ENCODE data around the gene PREP. TPM values are rescaled to one million over a fixed set of nuclear protein-coding genes. Genes with fewer than 3 reads are reported as not detected.

Gene PREP
- total and polyA plus RNA-seq, 2 of the 8 experiments (the other 6 are each of a cell fraction or from before 2014, with no cell fraction given): 26.8 to 70.0 TPM

GRCh38 chr6:105380634-105381033, 22.2 kb downstream of the PREP start:
- no peaks in the 10 kb centered on the region for H3K27me3 ChIP-seq (replicated peaks in 1 of 4; ENCODE audit: control insufficient read depth in 3 of 4, extremely low read depth in 1 of 4, insufficient read depth in 3 of 4, low read length in 3 of 4)
- H3K4me1 ChIP-seq (replicated peaks in 1 of 4; ENCODE audit: control insufficient read depth in 3 of 4, insufficient read depth in 4 of 4, low read length in 3 of 4): peaks cover 0 to 2% (median 0%) of the 10 kb centered on the region in 4 experiments; a peak in 1 of 7 replicates
- H3K14ac ChIP-seq (ENCODE audit: insufficient read length): no peak overlapping the region
- no peak overlapping the region for H4K5ac ChIP-seq (ENCODE audit: insufficient read length, low read depth, low read length)
- peaks cover 3 to 5% of the 10 kb centered on the region in 2 experiments for H4K20me1 ChIP-seq (replicated peaks in 1 of 2; ENCODE audit: control insufficient read depth in 1 of 2, insufficient read depth in 2 of 2, low read length in 2 of 2)
- WGBS, 2 experiments (ENCODE audit: extremely low coverage in 1 of 2, insufficient coverage in 1 of 2, insufficient read length in 1 of 2, insufficient replicate concordance in 2 of 2, low coverage in 1 of 2, low lambda C conversion rate in 2 of 2, missing lambda C conversion rate in 1 of 2): 90% methylated on average over 2 of the region's 2 CpGs; no CpG with 5 or more reads in 1 of the 2 experiments
- no peak for TF ChIP-seq FOSL1 (IDR thresholded peaks at IDR 0.05; ENCODE audit: insufficient read depth, low read depth, low read length)
- no peak for TF ChIP-seq MAFK (IDR thresholded peaks at IDR 0.05; ENCODE audit: low read depth, low read length)
- no peak for TF ChIP-seq GTF2F1 (IDR thresholded peaks at IDR 0.05; ENCODE audit: borderline replicate concordance, low read depth, low read length)
- TF ChIP-seq KDM4A (IDR thresholded peaks at IDR 0.05; ENCODE audit: low read depth, low read length, severe bottlenecking): no peak
- H3K56ac ChIP-seq (replicated peaks; ENCODE audit: insufficient read length, low read depth, low read length): no peak overlapping the region
- H3K27ac ChIP-seq (ENCODE audit: low read depth, low read length): no peak overlapping the region
- no peak overlapping the region for H4K91ac ChIP-seq (replicated peaks; ENCODE audit: insufficient read length, low read length)
- H2AK5ac ChIP-seq (ENCODE audit: low read depth, low read length): no peak overlapping the region
- H3K9ac ChIP-seq (replicated peaks in 1 of 4; ENCODE audit: extremely low read depth in 1 of 4, low read depth in 3 of 4, low read length in 3 of 4): no peak overlapping the region
- H3K36me3 ChIP-seq (ENCODE audit: control insufficient read depth in 2 of 4, insufficient read depth in 4 of 4, low read length in 3 of 4): peaks cover 0 to 9% (median 2%) of the 10 kb centered on the region in 4 experiments; a peak in 4 of 8 replicates
- peaks cover 12% of the 10 kb centered on the region for H3K79me1 ChIP-seq (ENCODE audit: low read depth, low read length)
- H3K4me2 ChIP-seq (ENCODE audit: insufficient read depth in 1 of 2, low read depth in 2 of 2, low read length in 2 of 2): no peak overlapping the region
- POLR2A ChIA-PET (ENCODE audit: partially characterized antibody): no interaction called here
- H2BK120ac ChIP-seq (replicated peaks; ENCODE audit: low read depth, low read length): no peak overlapping the region
- H3K23me2 ChIP-seq (ENCODE audit: low read depth, low read length): no peaks in the 10 kb centered on the region
- H3K9me3 ChIP-seq (ENCODE audit: insufficient read depth in 2 of 2, low read depth in 1 of 2, low read length in 1 of 2): no peaks in the 10 kb centered on the region
- H3K4ac ChIP-seq (replicated peaks; ENCODE audit: insufficient read length, low read depth, low read length): no peak overlapping the region
- no peak overlapping the region for H4K8ac ChIP-seq (ENCODE audit: extremely low read depth, insufficient read depth, low read length)
- H2BK20ac ChIP-seq (ENCODE audit: low read length): no peak overlapping the region
- no peak overlapping the region for H2AFZ ChIP-seq (ENCODE audit: low read length)
- no peak overlapping the region for H3K4me3 ChIP-seq (ENCODE audit: extremely low read depth in 1 of 4, insufficient read depth in 2 of 4, low read depth in 3 of 4, low read length in 4 of 4)
- DNase-seq (ENCODE audit: low read depth in 1 of 2, low spot score in 2 of 2) (no peak), FAIRE-seq (no peak)
- H2BK15ac ChIP-seq (ENCODE audit: low read length): no peak overlapping the region
- H3K18ac ChIP-seq (ENCODE audit: extremely low read depth, low read length): no peak overlapping the region
- no peak overlapping the region for H2BK12ac ChIP-seq (ENCODE audit: low read depth, low read length)
- CTCF ChIA-PET (ENCODE audit: partially characterized antibody): no interaction called here
- no peak overlapping the region for H2BK5ac ChIP-seq (ENCODE audit: low read depth, low read length)
- no peak overlapping the region for H3K23ac ChIP-seq (ENCODE audit: insufficient read length)
- peaks cover 0 to 12% of the 10 kb centered on the region in 2 experiments; a peak in 2 of 4 replicates for H3K79me2 ChIP-seq (ENCODE audit: control insufficient read depth in 1 of 2, insufficient read depth in 2 of 2, low read length in 2 of 2)

Measured in H1 (cell line).